Endothelial cell of umbilical vein (primary cell): ENCODE results near the gene KIAA1210. TPM values are rescaled to one million over a fixed set of nuclear protein-coding genes. Genes with fewer than 3 reads are reported as not detected.

Source experiments
- BruUV-seq: library from RNA; stranded (reverse); fragments of 400-500 nt; replicated peaks from 2 replicates; lab custom pipeline; 2021; lab: Mats Ljungman, UMichigan
- CTCF ChIA-PET: fragments of 300-600, 350-600 bp; sonication (Branson Sonifier 250); formaldehyde crosslinking; loops from one replicate; lab custom pipeline; 2021; ENCODE audit warnings: antibody characterized with exemption, inconsistent platforms; lab: Charles Lee
- POLR2A ChIA-PET: fragments of 300-600, 350-600 bp; sonication (Branson Sonifier 250); formaldehyde crosslinking; loops from one replicate; lab custom pipeline; 2021; ENCODE audit warnings: antibody characterized with exemption, inconsistent platforms; lab: Charles Lee
- DNase-seq: peaks from one replicate; pipeline ENCODE4 v3.0.0-alpha.2; 2011; ENCODE audit warnings: low read depth, low spot score
- FAIRE-seq: peaks from 2 replicates; lab custom pipeline; 2011; peaks lifted over from hg19 to GRCh38; lab: Jason Lieb, UNC
- H2AFZ ChIP-seq: 2 replicates; pipeline ENCODE4 v1.6.0; 2012; ENCODE audit warnings: low read depth, low read length, control low read depth, inconsistent platforms
- H3K27ac ChIP-seq: 2 replicates; pipeline ENCODE4 v1.5.1; 2011; ENCODE audit warnings: low read depth, mild to moderate bottlenecking, control low read depth, low read length, moderate library complexity; ENCODE audit not compliant: insufficient read depth
- H3K27me3 ChIP-seq, 2 experiments: 2 replicates each; pipeline versions ENCODE4 v1.6.0 to v1.6.1; 2011; ENCODE audit warnings: low read length in 2 of 2, mixed read lengths in 1 of 2; ENCODE audit not compliant: control insufficient read depth in 2 of 2, insufficient read depth in 2 of 2
- H3K36me3 ChIP-seq, 2 experiments: 2 replicates in 1 of 2; 3 replicates in 1 of 2; pipeline ENCODE4 v1.5.1; 2011; ENCODE audit warnings: low read length in 2 of 2, mild to moderate bottlenecking in 1 of 2, moderate library complexity in 1 of 2; ENCODE audit not compliant: control insufficient read depth in 2 of 2, insufficient read depth in 2 of 2; ENCODE audit errors: extremely low read depth in 1 of 2
- H3K4me1 ChIP-seq: 3 replicates; pipeline ENCODE4 v1.5.1; 2011; ENCODE audit warnings: mild to moderate bottlenecking, low read length; ENCODE audit not compliant: control insufficient read depth, insufficient read depth; ENCODE audit errors: extremely low read depth
- H3K4me2 ChIP-seq: 2 replicates; pipeline ENCODE4 v1.6.1; 2011; ENCODE audit warnings: low read length, control low read depth, mixed read lengths; ENCODE audit not compliant: insufficient read depth
- H3K4me3 ChIP-seq, 3 experiments: fragments of 200-600 bp in 1 of 3; sonication (generic), shearing (Covaris generic) in 1 of 3; replicated peaks in 1 of 3; 2 replicates each; pipeline ENCODE4 v1.5.1; 2011 to 2016; ENCODE audit warnings: control low read depth in 3 of 3, low read length in 3 of 3, mild to moderate bottlenecking in 2 of 3, inconsistent platforms in 1 of 3, low read depth in 1 of 3, moderate library complexity in 1 of 3; ENCODE audit not compliant: insufficient read depth in 1 of 3
- H3K79me2 ChIP-seq: 2 replicates; pipeline ENCODE4 v1.6.0; 2012; ENCODE audit warnings: low read length, inconsistent platforms; ENCODE audit not compliant: control insufficient read depth, insufficient read depth
- H3K9ac ChIP-seq: replicated peaks from 2 replicates; pipeline ENCODE3; 2011; ENCODE audit warnings: low read length, control low read depth; ENCODE audit not compliant: insufficient read depth; ENCODE audit errors: extremely low read depth
- H3K9me1 ChIP-seq: replicated peaks from 3 replicates; pipeline ENCODE4 v1.6.0; 2011; ENCODE audit warnings: mild to moderate bottlenecking, low read length; ENCODE audit not compliant: control insufficient read depth, insufficient read depth; ENCODE audit errors: extremely low read depth
- H3K9me3 ChIP-seq: replicated peaks from 2 replicates; pipeline ENCODE4 v1.5.1; 2012; ENCODE audit warnings: low read length, inconsistent platforms; ENCODE audit not compliant: control insufficient read depth, insufficient read depth
- H4K20me1 ChIP-seq: replicated peaks from 2 replicates; pipeline ENCODE3; 2011; ENCODE audit warnings: mild to moderate bottlenecking, low read length; ENCODE audit not compliant: control insufficient read depth, insufficient read depth; ENCODE audit errors: extremely low read depth
- CTCF ChIP-seq, 2 donors: IDR thresholded peaks; 1 replicate in 1 of 2; 2 replicates in 1 of 2; pipeline ENCODE4 v1.5.1; 2011; ENCODE audit warnings: low read length in 2 of 2, mild to moderate bottlenecking in 2 of 2, moderate library complexity in 2 of 2, control low read depth in 1 of 2, inconsistent platforms in 1 of 2, low read depth in 1 of 2; ENCODE audit not compliant: insufficient read depth in 1 of 2; ENCODE audit errors: extremely low read depth in 1 of 2
- EZH2 ChIP-seq: IDR thresholded peaks from 2 replicates; pipeline ENCODE4 v1.6.1; 2012; ENCODE audit warnings: borderline replicate concordance, low read depth, mild to moderate bottlenecking, moderate library complexity, low read length, inconsistent platforms; ENCODE audit not compliant: severe bottlenecking
- FOS ChIP-seq: IDR thresholded peaks from 2 replicates; pipeline ENCODE4 v1.6.1; 2011; ENCODE audit warnings: mild to moderate bottlenecking, low read length, moderate library complexity, borderline replicate concordance; ENCODE audit not compliant: insufficient read depth
- GATA2 ChIP-seq: IDR thresholded peaks from 2 replicates; pipeline ENCODE4 v1.7.0; 2011; ENCODE audit warnings: low read depth, mild to moderate bottlenecking, moderate library complexity, mixed read lengths, low read length; ENCODE audit not compliant: insufficient read length, insufficient read depth
- JUN ChIP-seq: IDR thresholded peaks from 2 replicates; pipeline ENCODE4 v1.6.1; 2011; ENCODE audit warnings: borderline replicate concordance, low read depth; ENCODE audit not compliant: insufficient read length, insufficient read depth
- MAX ChIP-seq: IDR thresholded peaks from 2 replicates; pipeline ENCODE4 v1.6.1; 2011; ENCODE audit not compliant: insufficient read depth, insufficient read length
- MYC ChIP-seq: IDR thresholded peaks from one replicate; pipeline ENCODE4 v1.6.1; 2011; ENCODE audit warnings: mild to moderate bottlenecking, low read depth, low read length
- POLR2A ChIP-seq: IDR thresholded peaks from 2 replicates; pipeline ENCODE4 v1.6.1; 2012; ENCODE audit warnings: low read depth, mild to moderate bottlenecking, control low read depth, low read length
- POLR2AphosphoS5 ChIP-seq: IDR thresholded peaks from 2 replicates; pipeline ENCODE4 v1.6.1; 2012; ENCODE audit warnings: low read depth, mild to moderate bottlenecking, control low read depth, low read length, moderate library complexity; ENCODE audit not compliant: insufficient read depth
- dilution Hi-C: fragments of 300-500 bp; cut with MboI; formaldehyde crosslinking; loops from one replicate; pipeline ENCODE4 v1.15.0; 2019; ENCODE audit warnings: low sequenced_read_pairs; ENCODE audit not compliant: extremely low pct_ligation_motif_present
- intact Hi-C: fragments of 100-400 bp; cut with micrococcal nuclease; formaldehyde crosslinking; loops from one replicate; pipeline ENCODE4 v1.10.0; 2022
- polyA plus RNA-seq, 4 experiments: library from polyadenylated mRNA; depleted of rRNA in 3 of 4; stranded (reverse) in 3 of 4; unstranded in 1 of 4; fragments of >200 nt; gene quantifications; 2 replicates each; pipeline versions ENCODE4 v1.2.1 to v1.2.3, GENCODE V29; 2011 to 2012; ENCODE audit warnings: missing spikeins in 1 of 4
- total RNA-seq: library from RNA; stranded (reverse); gene quantifications from 2 replicates; pipeline ENCODE4 v1.2.3, GENCODE V29; 2021

KIAA1210 gene
- total and polyA plus RNA-seq, 2 donors (not counting 3 experiments of a cell fraction or from before 2014, with no cell fraction given): not detected

GRCh38 chrX:119095936-119096335 lies 31.7 kb downstream of the KIAA1210 start:
- Histone ChIP-seq H2AFZ (no peak overlapping the region), H3K79me2 (no peaks in the 10 kb centered on the region), H3K4me1 (no peaks in the 10 kb centered on the region), H4K20me1 (no peaks in the 10 kb centered on the region), H3K9me1 (no peaks in the 10 kb centered on the region), H3K36me3 (no peaks in the 10 kb centered on the region), H3K27me3 (no peaks in the 10 kb centered on the region), H3K27ac (no peak overlapping the region), H3K4me3 (no peak overlapping the region), H3K9ac (no peak overlapping the region), H3K4me2 (no peak overlapping the region), H3K9me3 (no peaks in the 10 kb centered on the region)
- dilution Hi-C loops (no loop called here), intact Hi-C loops (no loop called here)
- DNase-seq: no peak
- no TSS peak for BruUV-seq
- no peak for FAIRE-seq
- ChIA-PET POLR2A (no interaction called here), CTCF (no interaction called here)
- TF ChIP-seq POLR2A: no peak

- Histone ChIP-seq H3K27ac (no peak overlapping the region), H3K9me3 (no peaks in the 10 kb centered on the region), H2AFZ (no peak overlapping the region), H3K9me1 (no peaks in the 10 kb centered on the region), H3K9ac (no peak overlapping the region), H3K4me3 (no peak overlapping the region), H3K27me3 (no peaks in the 10 kb centered on the region), H3K4me2 (no peak overlapping the region), H3K4me1 (no peaks in the 10 kb centered on the region), H4K20me1 (no peaks in the 10 kb centered on the region), H3K36me3 (no peaks in the 10 kb centered on the region), H3K79me2 (no peaks in the 10 kb centered on the region)
- ChIA-PET CTCF (no interaction called here), POLR2A (no interaction called here)
- dilution Hi-C loops (no loop called here), intact Hi-C loops (no loop called here)
- TF ChIP-seq GATA2: no peak
- no peak for TF ChIP-seq EZH2
- no peak for TF ChIP-seq FOS
- no peak for TF ChIP-seq POLR2A
- no peak for TF ChIP-seq MAX
- no peak for TF ChIP-seq JUN
- no peak for TF ChIP-seq CTCF (IDR thresholded peaks at IDR 0.05; ENCODE audit: extremely low read depth in 1 of 2, insufficient read depth in 1 of 2, low read depth in 1 of 2, low read length in 2 of 2)
- TF ChIP-seq POLR2AphosphoS5: no peak
- no peak for TF ChIP-seq MYC
- BruUV-seq: no TSS peak
- DNase-seq: no peak
- FAIRE-seq: no peak
Observed at GRCh38 chrX:119094819-119095218, 32.8 kb downstream of the KIAA1210 start.
